WTC11 (cell line): ENCODE measurements around the gene OR4D10.

Source experiments
- E2F1 ChIP-seq: sonication (generic); formaldehyde crosslinking; IDR thresholded peaks from 2 replicates; pipeline ENCODE4 v1.8.0; 2022; ENCODE audit warnings: mild to moderate bottlenecking, missing genetic modification reagents
- ERG ChIP-seq: fragments of 250-450 bp; sonication (Bioruptor Pico); IDR thresholded peaks from 2 replicates; pipeline ENCODE4 v1.8.0; 2021; ENCODE audit warnings: mild to moderate bottlenecking
- SP1 ChIP-seq: sonication (generic); formaldehyde crosslinking; conservative IDR thresholded peaks from 2 replicates; pipeline ENCODE4 v1.8.1; 2022; ENCODE audit warnings: missing genetic modification reagents
- ZNF416 ChIP-seq: fragments of 250-450 bp; sonication (Bioruptor Pico); IDR thresholded peaks from 2 replicates; pipeline ENCODE4 v1.9.0; 2021; ENCODE audit warnings: mild to moderate bottlenecking, inconsistent platforms
- TF ChIP-seq, protein P1 (sequence below): fragments of 200-600 bp; IDR thresholded peaks from 2 replicates; pipeline ENCODE4 v1.8.0; 2022; ENCODE audit warnings: antibody characterized with exemption
- TF ChIP-seq, protein P2 (sequence below): sonication (generic); formaldehyde crosslinking; IDR thresholded peaks from 2 replicates; pipeline ENCODE4 v1.8.1; 2023; ENCODE audit warnings: mild to moderate bottlenecking, moderate library complexity, missing genetic modification reagents

GRCh38 chr11:59528711-59529110 lies 55.6 kb downstream of the OR4D10 start:
- TF ChIP-seq, protein P1, sequence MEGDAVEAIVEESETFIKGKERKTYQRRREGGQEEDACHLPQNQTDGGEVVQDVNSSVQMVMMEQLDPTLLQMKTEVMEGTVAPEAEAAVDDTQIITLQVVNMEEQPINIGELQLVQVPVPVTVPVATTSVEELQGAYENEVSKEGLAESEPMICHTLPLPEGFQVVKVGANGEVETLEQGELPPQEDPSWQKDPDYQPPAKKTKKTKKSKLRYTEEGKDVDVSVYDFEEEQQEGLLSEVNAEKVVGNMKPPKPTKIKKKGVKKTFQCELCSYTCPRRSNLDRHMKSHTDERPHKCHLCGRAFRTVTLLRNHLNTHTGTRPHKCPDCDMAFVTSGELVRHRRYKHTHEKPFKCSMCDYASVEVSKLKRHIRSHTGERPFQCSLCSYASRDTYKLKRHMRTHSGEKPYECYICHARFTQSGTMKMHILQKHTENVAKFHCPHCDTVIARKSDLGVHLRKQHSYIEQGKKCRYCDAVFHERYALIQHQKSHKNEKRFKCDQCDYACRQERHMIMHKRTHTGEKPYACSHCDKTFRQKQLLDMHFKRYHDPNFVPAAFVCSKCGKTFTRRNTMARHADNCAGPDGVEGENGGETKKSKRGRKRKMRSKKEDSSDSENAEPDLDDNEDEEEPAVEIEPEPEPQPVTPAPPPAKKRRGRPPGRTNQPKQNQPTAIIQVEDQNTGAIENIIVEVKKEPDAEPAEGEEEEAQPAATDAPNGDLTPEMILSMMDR = no peak
- TF ChIP-seq ERG (CRISPR knock-in tag) = no peak
- no peak for TF ChIP-seq SP1 (CRISPR knock-in tag)
- no peak for TF ChIP-seq E2F1
- TF ChIP-seq ZNF416 (CRISPR knock-in tag) = no peak
- TF ChIP-seq, protein P2, sequence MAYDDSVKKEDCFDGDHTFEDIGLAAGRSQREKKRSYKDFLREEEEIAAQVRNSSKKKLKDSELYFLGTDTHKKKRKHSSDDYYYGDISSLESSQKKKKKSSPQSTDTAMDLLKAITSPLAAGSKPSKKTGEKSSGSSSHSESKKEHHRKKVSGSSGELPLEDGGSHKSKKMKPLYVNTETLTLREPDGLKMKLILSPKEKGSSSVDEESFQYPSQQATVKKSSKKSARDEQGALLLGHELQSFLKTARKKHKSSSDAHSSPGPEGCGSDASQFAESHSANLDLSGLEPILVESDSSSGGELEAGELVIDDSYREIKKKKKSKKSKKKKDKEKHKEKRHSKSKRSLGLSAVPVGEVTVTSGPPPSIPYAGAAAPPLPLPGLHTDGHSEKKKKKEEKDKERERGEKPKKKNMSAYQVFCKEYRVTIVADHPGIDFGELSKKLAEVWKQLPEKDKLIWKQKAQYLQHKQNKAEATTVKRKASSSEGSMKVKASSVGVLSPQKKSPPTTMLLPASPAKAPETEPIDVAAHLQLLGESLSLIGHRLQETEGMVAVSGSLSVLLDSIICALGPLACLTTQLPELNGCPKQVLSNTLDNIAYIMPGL (CRISPR knock-in tag) = no peak
